H1 (cell line): Measurements from ENCODE around the gene OTUD4. TPM values are rescaled to one million over a fixed set of nuclear protein-coding genes. Genes with fewer than 3 reads are reported as not detected.
A peak's percentile ranks its signal among the peaks of the same experiment; 100 is the strongest.

Source experiments
- CTCF ChIA-PET: fragments of 300-600 bp; sonication (Branson Sonifier 250); formaldehyde crosslinking; loops from one replicate; lab custom pipeline; 2021; ENCODE audit not compliant: partially characterized antibody; lab: Charles Lee
- POLR2A ChIA-PET: fragments of 300-600 bp; sonication (Branson Sonifier 250); formaldehyde crosslinking; loops from one replicate; lab custom pipeline; 2021; ENCODE audit warnings: inconsistent platforms; ENCODE audit not compliant: partially characterized antibody; lab: Charles Lee
- DNase-seq, 2 experiments: peaks; one replicate each; pipeline versions ENCODE4 v3.0.0 to v3.0.0-alpha.2; 2010 to 2022; ENCODE audit warnings: low spot score in 2 of 2, low read depth in 1 of 2, mixed read lengths in 1 of 2
- FAIRE-seq: peaks from 2 replicates; lab custom pipeline; 2011; peaks lifted over from hg19 to GRCh38; lab: Jason Lieb, UNC
- H2AFZ ChIP-seq: 2 replicates; pipeline ENCODE4 v1.8.1; 2012; ENCODE audit warnings: low read length, inconsistent platforms
- H2AK5ac ChIP-seq: 2 replicates; pipeline ENCODE4 v1.6.1; 2013; ENCODE audit warnings: low read depth, low read length
- H2BK120ac ChIP-seq: replicated peaks from 2 replicates; pipeline ENCODE3; 2013; ENCODE audit warnings: low read depth, low read length, inconsistent platforms
- H2BK12ac ChIP-seq: 2 replicates; pipeline ENCODE4 v1.6.1; 2013; ENCODE audit warnings: low read depth, low read length
- H2BK15ac ChIP-seq: 2 replicates; pipeline ENCODE4 v1.6.1; 2013; ENCODE audit warnings: low read length
- H2BK20ac ChIP-seq: 2 replicates; pipeline ENCODE4 v1.6.1; 2013; ENCODE audit warnings: low read length
- H2BK5ac ChIP-seq: 2 replicates; pipeline ENCODE4 v1.6.1; 2013; ENCODE audit warnings: low read depth, low read length
- H3K14ac ChIP-seq: 2 replicates; pipeline ENCODE4 v1.6.1; 2013; ENCODE audit warnings: inconsistent platforms; ENCODE audit not compliant: insufficient read length
- H3K18ac ChIP-seq: 2 replicates; pipeline ENCODE4 v1.6.1; 2013; ENCODE audit warnings: low read length; ENCODE audit errors: extremely low read depth
- H3K23ac ChIP-seq: 2 replicates; pipeline ENCODE4 v1.6.1; 2013; ENCODE audit warnings: inconsistent platforms; ENCODE audit not compliant: insufficient read length
- H3K23me2 ChIP-seq: 2 replicates; pipeline ENCODE4 v1.6.1; 2013; ENCODE audit warnings: low read depth, low read length
- H3K27ac ChIP-seq: 2 replicates; pipeline ENCODE4 v1.6.1; 2011; ENCODE audit warnings: low read depth, low read length, inconsistent platforms
- H3K27me3 ChIP-seq, 4 experiments: replicated peaks in 1 of 4; 1 replicate in 1 of 4; 2 replicates in 3 of 4; pipeline versions ENCODE4 v1.6.1 to v1.8.1; 2011 to 2013; ENCODE audit warnings: low read length in 3 of 4, mild to moderate bottlenecking in 3 of 4, inconsistent platforms in 2 of 4, mixed read lengths in 2 of 4, moderate library complexity in 1 of 4; ENCODE audit not compliant: control insufficient read depth in 3 of 4, insufficient read depth in 3 of 4; ENCODE audit errors: extremely low read depth in 1 of 4
- H3K36me3 ChIP-seq, 4 experiments: 2 replicates each; pipeline versions ENCODE4 v1.6.1 to v1.8.1; 2011 to 2013; ENCODE audit warnings: mild to moderate bottlenecking in 4 of 4, low read length in 3 of 4, moderate library complexity in 2 of 4, control low read depth in 1 of 4, inconsistent platforms in 1 of 4; ENCODE audit not compliant: insufficient read depth in 4 of 4, control insufficient read depth in 2 of 4
- H3K4ac ChIP-seq: replicated peaks from 2 replicates; pipeline ENCODE3; 2013; ENCODE audit warnings: low read length, low read depth, mixed read lengths, inconsistent platforms; ENCODE audit not compliant: insufficient read length
- H3K4me1 ChIP-seq, 4 experiments: replicated peaks in 1 of 4; 1 replicate in 1 of 4; 2 replicates in 3 of 4; pipeline versions ENCODE4 v1.6.1 to v1.8.1; 2011 to 2013; ENCODE audit warnings: low read length in 3 of 4, inconsistent platforms in 2 of 4, mixed read lengths in 1 of 4; ENCODE audit not compliant: insufficient read depth in 4 of 4, control insufficient read depth in 3 of 4
- H3K4me2 ChIP-seq, 2 experiments: 2 replicates each; pipeline versions ENCODE4 v1.6.1 to v1.8.1; 2011 to 2013; ENCODE audit warnings: low read depth in 2 of 2, low read length in 2 of 2, control low read depth in 1 of 2, inconsistent platforms in 1 of 2, mild to moderate bottlenecking in 1 of 2; ENCODE audit not compliant: insufficient read depth in 1 of 2
- H3K4me3 ChIP-seq, 4 experiments: fragments of 200-600, 300-600 bp in 1 of 4; sonication (generic), shearing (Covaris generic), sonication (Bioruptor Twin) in 1 of 4; 2 replicates each; pipeline versions ENCODE4 v1.5.1 to v1.8.1; 2011 to 2016; ENCODE audit warnings: low read length in 4 of 4, low read depth in 3 of 4, control low read depth in 2 of 4, inconsistent platforms in 2 of 4, mild to moderate bottlenecking in 2 of 4, mixed read lengths in 1 of 4, moderate library complexity in 1 of 4; ENCODE audit not compliant: insufficient read depth in 2 of 4; ENCODE audit errors: extremely low read depth in 1 of 4
- H3K56ac ChIP-seq: replicated peaks from 2 replicates; pipeline ENCODE3; 2013; ENCODE audit warnings: low read depth, mild to moderate bottlenecking, mixed read lengths, low read length, inconsistent platforms; ENCODE audit not compliant: insufficient read length
- H3K79me1 ChIP-seq: 2 replicates; pipeline ENCODE4 v1.6.1; 2013; ENCODE audit warnings: low read depth, low read length, control low read depth
- H3K79me2 ChIP-seq, 2 experiments: 2 replicates each; pipeline versions ENCODE4 v1.6.1 to v1.8.1; 2012 to 2013; ENCODE audit warnings: low read length in 2 of 2, mild to moderate bottlenecking in 2 of 2, inconsistent platforms in 1 of 2; ENCODE audit not compliant: insufficient read depth in 2 of 2, control insufficient read depth in 1 of 2
- H3K9ac ChIP-seq, 4 experiments: replicated peaks in 1 of 4; 1 replicate in 1 of 4; 2 replicates in 3 of 4; pipeline versions ENCODE4 v1.6.1 to v1.8.1; 2011 to 2013; ENCODE audit warnings: low read depth in 3 of 4, low read length in 3 of 4, control low read depth in 2 of 4, mild to moderate bottlenecking in 2 of 4, moderate library complexity in 2 of 4, inconsistent platforms in 1 of 4; ENCODE audit errors: extremely low read depth in 1 of 4
- H3K9me3 ChIP-seq, 2 experiments: 2 replicates each; pipeline versions ENCODE4 v1.6.1 to v1.8.1; 2012 to 2013; ENCODE audit warnings: mild to moderate bottlenecking in 2 of 2, moderate library complexity in 2 of 2, control low read depth in 1 of 2, inconsistent platforms in 1 of 2, low read depth in 1 of 2, low read length in 1 of 2, mixed read lengths in 1 of 2; ENCODE audit not compliant: insufficient read depth in 2 of 2
- H4K20me1 ChIP-seq, 2 experiments: replicated peaks in 1 of 2; 2 replicates each; pipeline versions ENCODE3 to v1.8.1; 2011 to 2013; ENCODE audit warnings: inconsistent platforms in 2 of 2, low read length in 2 of 2, mild to moderate bottlenecking in 1 of 2; ENCODE audit not compliant: insufficient read depth in 2 of 2, control insufficient read depth in 1 of 2
- H4K5ac ChIP-seq: 2 replicates; pipeline ENCODE4 v1.6.1; 2013; ENCODE audit warnings: low read length, low read depth, mixed read lengths, inconsistent platforms; ENCODE audit not compliant: insufficient read length
- H4K8ac ChIP-seq: 2 replicates; pipeline ENCODE4 v1.8.0; 2013; ENCODE audit warnings: mild to moderate bottlenecking, moderate library complexity, low read length, inconsistent platforms; ENCODE audit not compliant: insufficient read depth; ENCODE audit errors: extremely low read depth
- H4K91ac ChIP-seq: replicated peaks from 2 replicates; pipeline ENCODE3; 2013; ENCODE audit warnings: low read length, mixed read lengths, inconsistent platforms; ENCODE audit not compliant: insufficient read length
- MAFK ChIP-seq: IDR thresholded peaks from 2 replicates; pipeline ENCODE4 v1.6.1; 2012; ENCODE audit warnings: low read depth, mild to moderate bottlenecking, improper control_type of control experiment, low read length
- SIX5 ChIP-seq: IDR thresholded peaks from 2 replicates; pipeline ENCODE4 v1.6.1; 2011; ENCODE audit warnings: mild to moderate bottlenecking, low read depth, low read length
- WGBS, 2 experiments: shearing (Covaris generic) in 1 of 2; methylation state at CpG; one replicate each; pipeline versions ENCODE4 v1.1.6 to v1.1.7; 2013 to 2015; ENCODE audit warnings: low lambda C conversion rate in 2 of 2, mixed read lengths in 2 of 2, inconsistent platforms in 1 of 2, low coverage in 1 of 2, missing lambda C conversion rate in 1 of 2; ENCODE audit not compliant: insufficient replicate concordance in 2 of 2, insufficient coverage in 1 of 2, insufficient read length in 1 of 2; ENCODE audit errors: extremely low coverage in 1 of 2, missing lambda C conversion rate in 1 of 2; 5-methylcytosine and 5-hydroxymethylcytosine counted together
- polyA plus RNA-seq, 7 experiments: library from polyadenylated mRNA; depleted of rRNA in 3 of 7; stranded (reverse) in 5 of 7; unstranded in 2 of 7; fragments of >200 nt in 5 of 7; fragments of 200-250 nt in 2 of 7; gene quantifications; 1 replicate in 5 of 7; 2 replicates in 1 of 7; 4 replicates in 1 of 7; pipeline versions ENCODE4 v1.2.1 to v1.2.3, GENCODE V29; 2011 to 2013; ENCODE audit warnings: missing spikeins in 2 of 7, mixed read lengths in 2 of 7
- total RNA-seq: library from RNA; stranded (reverse); fragmentation: NEBNext Ultra II Directional; extraction: Animal tissue kit (Norgen Biotek cat#: 25700); gene quantifications from 2 replicates; pipeline ENCODE4 v1.2.1, GENCODE V29; 2021

OTUD4 gene
- total and polyA plus RNA-seq, 2 of the 8 experiments (the other 6 are each of a cell fraction or from before 2014, with no cell fraction given): 17.4 to 57.0 TPM

DNA sequence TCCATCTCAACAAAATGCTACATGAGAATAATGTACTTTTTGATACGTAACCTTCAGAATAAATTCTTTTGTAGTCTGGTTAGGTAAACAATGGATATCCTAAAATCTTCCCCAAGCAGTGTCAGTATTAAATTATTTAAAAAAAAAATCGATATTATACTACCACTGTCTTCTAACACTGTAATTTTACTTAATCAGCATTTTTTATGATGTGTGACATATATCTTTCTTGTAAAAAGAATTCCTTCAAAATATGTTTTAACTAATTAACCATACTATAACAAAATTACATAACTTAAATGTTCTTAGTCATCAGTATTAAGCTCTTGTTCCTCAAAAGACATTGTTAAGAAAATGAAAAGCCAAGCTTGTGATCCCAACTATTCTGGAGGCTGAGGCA is 12.5 kb downstream of the OTUD4 start:
- Histone ChIP-seq H2AK5ac (no peak overlapping the region), H2BK12ac (no peak overlapping the region), H2BK120ac (no peak overlapping the region), H2BK15ac (no peak overlapping the region), H3K4me1 (no peaks in the 10 kb centered on the region), H3K36me3 (peaks cover 0 to 49% (median 8%) of the 10 kb centered on the region in 4 experiments; a peak in 5 of 8 replicates), H3K4ac (no peak overlapping the region), H3K27ac (no peak overlapping the region), H3K9ac (no peak overlapping the region), H2BK20ac (no peak overlapping the region), H3K4me3 (no peak overlapping the region), H3K23ac (no peak overlapping the region), H3K23me2 (no peaks in the 10 kb centered on the region), H4K8ac (no peak overlapping the region), H2AFZ (no peak overlapping the region), H3K14ac (no peak overlapping the region), H4K20me1 (peaks cover 3% of the 10 kb centered on the region in 2 experiments), H3K18ac (no peak overlapping the region), H3K79me1 (peaks cover 4% of the 10 kb centered on the region), H3K27me3 (no peaks in the 10 kb centered on the region), H3K56ac (no peak overlapping the region), H3K4me2 (no peak overlapping the region), H3K79me2 (peaks cover 0 to 34% of the 10 kb centered on the region in 2 experiments; a peak in 2 of 4 replicates), H4K5ac (no peak overlapping the region), H3K9me3 (no peaks in the 10 kb centered on the region), H4K91ac (no peak overlapping the region)
- ChIA-PET CTCF (no interaction called here), POLR2A (no interaction called here)
- no peak for FAIRE-seq
- DNase-seq: no peak
- 100% methylated on average over 2 of the region's 2 CpGs; no CpG with 5 or more reads in 1 of the 2 experiments for WGBS, 2 experiments
- TF ChIP-seq SIX5: no peak
- TF ChIP-seq MAFK: peak; percentile 56; the same call in 1 of the 2 replicates
- TF ChIP-seq, all 59 proteins: peak for 1
- no peak overlapping the region for H2BK5ac ChIP-seq
